Endothelial cell of umbilical vein (primary cell): ENCODE results near the gene EFCAB5. TPM values are rescaled to one million over a fixed set of nuclear protein-coding genes. Genes with fewer than 3 reads are reported as not detected.

Experiments used
- BruUV-seq: library from RNA; stranded (reverse); fragments of 400-500 nt; replicated peaks from 2 replicates; lab custom pipeline; 2021; lab: Mats Ljungman, UMichigan
- CTCF ChIA-PET: fragments of 300-600, 350-600 bp; sonication (Branson Sonifier 250); formaldehyde crosslinking; loops from one replicate; lab custom pipeline; 2021; ENCODE audit warnings: antibody characterized with exemption, inconsistent platforms; lab: Charles Lee
- POLR2A ChIA-PET: fragments of 300-600, 350-600 bp; sonication (Branson Sonifier 250); formaldehyde crosslinking; loops from one replicate; lab custom pipeline; 2021; ENCODE audit warnings: antibody characterized with exemption, inconsistent platforms; lab: Charles Lee
- DNase-seq: peaks from one replicate; pipeline ENCODE4 v3.0.0-alpha.2; 2011; ENCODE audit warnings: low read depth, low spot score
- FAIRE-seq: peaks from 2 replicates; lab custom pipeline; 2011; peaks lifted over from hg19 to GRCh38; lab: Jason Lieb, UNC
- H2AFZ ChIP-seq: 2 replicates; pipeline ENCODE4 v1.6.0; 2012; ENCODE audit warnings: low read depth, low read length, control low read depth, inconsistent platforms
- H3K27ac ChIP-seq: 2 replicates; pipeline ENCODE4 v1.5.1; 2011; ENCODE audit warnings: low read depth, mild to moderate bottlenecking, control low read depth, low read length, moderate library complexity; ENCODE audit not compliant: insufficient read depth
- H3K27me3 ChIP-seq, 2 experiments: 2 replicates each; pipeline versions ENCODE4 v1.6.0 to v1.6.1; 2011; ENCODE audit warnings: low read length in 2 of 2, mixed read lengths in 1 of 2; ENCODE audit not compliant: control insufficient read depth in 2 of 2, insufficient read depth in 2 of 2
- H3K36me3 ChIP-seq, 2 experiments: 2 replicates in 1 of 2; 3 replicates in 1 of 2; pipeline ENCODE4 v1.5.1; 2011; ENCODE audit warnings: low read length in 2 of 2, mild to moderate bottlenecking in 1 of 2, moderate library complexity in 1 of 2; ENCODE audit not compliant: control insufficient read depth in 2 of 2, insufficient read depth in 2 of 2; ENCODE audit errors: extremely low read depth in 1 of 2
- H3K4me1 ChIP-seq: 3 replicates; pipeline ENCODE4 v1.5.1; 2011; ENCODE audit warnings: mild to moderate bottlenecking, low read length; ENCODE audit not compliant: control insufficient read depth, insufficient read depth; ENCODE audit errors: extremely low read depth
- H3K4me2 ChIP-seq: 2 replicates; pipeline ENCODE4 v1.6.1; 2011; ENCODE audit warnings: low read length, control low read depth, mixed read lengths; ENCODE audit not compliant: insufficient read depth
- H3K4me3 ChIP-seq, 3 experiments: fragments of 200-600 bp in 1 of 3; sonication (generic), shearing (Covaris generic) in 1 of 3; replicated peaks in 1 of 3; 2 replicates each; pipeline ENCODE4 v1.5.1; 2011 to 2016; ENCODE audit warnings: control low read depth in 3 of 3, low read length in 3 of 3, mild to moderate bottlenecking in 2 of 3, inconsistent platforms in 1 of 3, low read depth in 1 of 3, moderate library complexity in 1 of 3; ENCODE audit not compliant: insufficient read depth in 1 of 3
- H3K79me2 ChIP-seq: 2 replicates; pipeline ENCODE4 v1.6.0; 2012; ENCODE audit warnings: low read length, inconsistent platforms; ENCODE audit not compliant: control insufficient read depth, insufficient read depth
- H3K9ac ChIP-seq: replicated peaks from 2 replicates; pipeline ENCODE3; 2011; ENCODE audit warnings: low read length, control low read depth; ENCODE audit not compliant: insufficient read depth; ENCODE audit errors: extremely low read depth
- H3K9me1 ChIP-seq: replicated peaks from 3 replicates; pipeline ENCODE4 v1.6.0; 2011; ENCODE audit warnings: mild to moderate bottlenecking, low read length; ENCODE audit not compliant: control insufficient read depth, insufficient read depth; ENCODE audit errors: extremely low read depth
- H3K9me3 ChIP-seq: replicated peaks from 2 replicates; pipeline ENCODE4 v1.5.1; 2012; ENCODE audit warnings: low read length, inconsistent platforms; ENCODE audit not compliant: control insufficient read depth, insufficient read depth
- H4K20me1 ChIP-seq: replicated peaks from 2 replicates; pipeline ENCODE3; 2011; ENCODE audit warnings: mild to moderate bottlenecking, low read length; ENCODE audit not compliant: control insufficient read depth, insufficient read depth; ENCODE audit errors: extremely low read depth
- CTCF ChIP-seq, 2 donors: IDR thresholded peaks; 1 replicate in 1 of 2; 2 replicates in 1 of 2; pipeline ENCODE4 v1.5.1; 2011; ENCODE audit warnings: low read length in 2 of 2, mild to moderate bottlenecking in 2 of 2, moderate library complexity in 2 of 2, control low read depth in 1 of 2, inconsistent platforms in 1 of 2, low read depth in 1 of 2; ENCODE audit not compliant: insufficient read depth in 1 of 2; ENCODE audit errors: extremely low read depth in 1 of 2
- EZH2 ChIP-seq: IDR thresholded peaks from 2 replicates; pipeline ENCODE4 v1.6.1; 2012; ENCODE audit warnings: borderline replicate concordance, low read depth, mild to moderate bottlenecking, moderate library complexity, low read length, inconsistent platforms; ENCODE audit not compliant: severe bottlenecking
- FOS ChIP-seq: IDR thresholded peaks from 2 replicates; pipeline ENCODE4 v1.6.1; 2011; ENCODE audit warnings: mild to moderate bottlenecking, low read length, moderate library complexity, borderline replicate concordance; ENCODE audit not compliant: insufficient read depth
- GATA2 ChIP-seq: IDR thresholded peaks from 2 replicates; pipeline ENCODE4 v1.7.0; 2011; ENCODE audit warnings: low read depth, mild to moderate bottlenecking, moderate library complexity, mixed read lengths, low read length; ENCODE audit not compliant: insufficient read length, insufficient read depth
- JUN ChIP-seq: IDR thresholded peaks from 2 replicates; pipeline ENCODE4 v1.6.1; 2011; ENCODE audit warnings: borderline replicate concordance, low read depth; ENCODE audit not compliant: insufficient read length, insufficient read depth
- MAX ChIP-seq: IDR thresholded peaks from 2 replicates; pipeline ENCODE4 v1.6.1; 2011; ENCODE audit not compliant: insufficient read depth, insufficient read length
- MYC ChIP-seq: IDR thresholded peaks from one replicate; pipeline ENCODE4 v1.6.1; 2011; ENCODE audit warnings: mild to moderate bottlenecking, low read depth, low read length
- POLR2A ChIP-seq: IDR thresholded peaks from 2 replicates; pipeline ENCODE4 v1.6.1; 2012; ENCODE audit warnings: low read depth, mild to moderate bottlenecking, control low read depth, low read length
- POLR2AphosphoS5 ChIP-seq: IDR thresholded peaks from 2 replicates; pipeline ENCODE4 v1.6.1; 2012; ENCODE audit warnings: low read depth, mild to moderate bottlenecking, control low read depth, low read length, moderate library complexity; ENCODE audit not compliant: insufficient read depth
- dilution Hi-C: fragments of 300-500 bp; cut with MboI; formaldehyde crosslinking; loops from one replicate; pipeline ENCODE4 v1.15.0; 2019; ENCODE audit warnings: low sequenced_read_pairs; ENCODE audit not compliant: extremely low pct_ligation_motif_present
- intact Hi-C: fragments of 100-400 bp; cut with micrococcal nuclease; formaldehyde crosslinking; loops from one replicate; pipeline ENCODE4 v1.10.0; 2022
- polyA plus RNA-seq, 4 experiments: library from polyadenylated mRNA; depleted of rRNA in 3 of 4; stranded (reverse) in 3 of 4; unstranded in 1 of 4; fragments of >200 nt; gene quantifications; 2 replicates each; pipeline versions ENCODE4 v1.2.1 to v1.2.3, GENCODE V29; 2011 to 2012; ENCODE audit warnings: missing spikeins in 1 of 4
- total RNA-seq: library from RNA; stranded (reverse); gene quantifications from 2 replicates; pipeline ENCODE4 v1.2.3, GENCODE V29; 2021

Gene EFCAB5
- total and polyA plus RNA-seq, 2 donors (not counting 3 experiments of a cell fraction or from before 2014, with no cell fraction given) = 0.04 to 0.40 TPM

- BruUV-seq = no TSS peak
- no peak overlapping the region for H3K4me2 ChIP-seq
These were observed 17.7 kb downstream of the EFCAB5 start for GRCh38 chr17:29958947-29959657.

More at GRCh38 chr17:29958947-29959657, 17.7 kb downstream of the EFCAB5 start:
- no peaks in the 10 kb centered on the region for H3K79me2 ChIP-seq
- peaks cover 0 to 2% of the 10 kb centered on the region in 2 experiments for H3K27me3 ChIP-seq
- TF ChIP-seq JUN (no peak), FOS (no peak), POLR2AphosphoS5 (no peak), CTCF (IDR thresholded peaks at IDR 0.05; ENCODE audit: extremely low read depth in 1 of 2, insufficient read depth in 1 of 2, low read depth in 1 of 2, low read length in 2 of 2) (no peak), MYC (no peak), GATA2 (no peak), POLR2A (no peak), MAX (no peak), EZH2 (no peak)
- no peak overlapping the region for H3K4me3 ChIP-seq
- no peaks in the 10 kb centered on the region for H3K9me3 ChIP-seq
- no peaks in the 10 kb centered on the region for H3K36me3 ChIP-seq
- dilution Hi-C loops = no loop called here
- FAIRE-seq (no peak), DNase-seq (no peak)
- no peaks in the 10 kb centered on the region for H4K20me1 ChIP-seq
- no peak overlapping the region for H3K27ac ChIP-seq
- ChIA-PET CTCF (interaction anchor here (1.8 kb wide), 2 partner anchors 25 to 62 kb away, joined by 4 read pairs; no protein-coding TSS in a partner anchor), POLR2A (no interaction called here)
- no peaks in the 10 kb centered on the region for H3K9me1 ChIP-seq
- H3K4me1 ChIP-seq = no peaks in the 10 kb centered on the region
- no peak overlapping the region for H2AFZ ChIP-seq
- intact Hi-C loops = no loop called here
- no peak overlapping the region for H3K9ac ChIP-seq
